H9 (cell line): ENCODE measurements around the gene ZDHHC13. TPM values are rescaled to one million over a fixed set of nuclear protein-coding genes. Genes with fewer than 3 reads are reported as not detected.

ENCODE experiments used
- DNase-seq: peaks from one replicate; pipeline ENCODE4 v3.0.0-alpha.2; 2017
- H2AFZ ChIP-seq: one replicate; pipeline ENCODE4 v1.6.1; 2013; ENCODE audit warnings: mild to moderate bottlenecking, low read length, control low read depth, moderate library complexity
- H2AK5ac ChIP-seq: 2 replicates; pipeline ENCODE4 v1.6.1; 2013; ENCODE audit warnings: low read length, control low read depth, mixed read lengths; ENCODE audit not compliant: insufficient read length
- H2BK120ac ChIP-seq: one replicate; pipeline ENCODE4 v1.6.1; 2013; ENCODE audit warnings: low read depth, mild to moderate bottlenecking, low read length, control low read depth, inconsistent platforms; ENCODE audit not compliant: poor library complexity, severe bottlenecking
- H2BK12ac ChIP-seq: 2 replicates; pipeline ENCODE4 v1.6.1; 2013; ENCODE audit warnings: low read length, control low read depth, mixed read lengths, low read depth; ENCODE audit not compliant: insufficient read length
- H2BK15ac ChIP-seq: 2 replicates; pipeline ENCODE4 v1.6.1; 2013; ENCODE audit warnings: low read depth, low read length, control low read depth
- H2BK20ac ChIP-seq: one replicate; pipeline ENCODE4 v1.6.1; 2013; ENCODE audit warnings: low read depth, mild to moderate bottlenecking, low read length, control low read depth, inconsistent platforms; ENCODE audit not compliant: poor library complexity, severe bottlenecking
- H2BK5ac ChIP-seq: 2 replicates; pipeline ENCODE4 v1.6.1; 2013; ENCODE audit warnings: low read length, control low read depth, mixed read lengths; ENCODE audit not compliant: insufficient read length
- H3K14ac ChIP-seq: 2 replicates; pipeline ENCODE4 v1.6.1; 2013; ENCODE audit warnings: low read length, control low read depth; ENCODE audit not compliant: insufficient read depth
- H3K18ac ChIP-seq: 2 replicates; pipeline ENCODE4 v1.6.1; 2013; ENCODE audit warnings: low read depth, mild to moderate bottlenecking, mixed read lengths, low read length, control low read depth; ENCODE audit not compliant: insufficient read length
- H3K23ac ChIP-seq: 2 replicates; pipeline ENCODE4 v1.6.1; 2013; ENCODE audit warnings: low read length, control low read depth, mixed read lengths, low read depth; ENCODE audit not compliant: insufficient read length
- H3K23me2 ChIP-seq: 2 replicates; pipeline ENCODE4 v1.6.1; 2013; ENCODE audit warnings: low read depth, mild to moderate bottlenecking, mixed read lengths, low read length, control low read depth; ENCODE audit not compliant: insufficient read length, poor library complexity, severe bottlenecking
- H3K27ac ChIP-seq: 2 replicates; pipeline ENCODE4 v1.5.1; 2013; ENCODE audit warnings: low read length, control low read depth, mixed read lengths, low read depth; ENCODE audit not compliant: insufficient read length
- H3K27me3 ChIP-seq: 2 replicates; pipeline ENCODE4 v1.6.1; 2013; ENCODE audit warnings: low read length, control low read depth, inconsistent platforms; ENCODE audit not compliant: insufficient read depth
- H3K4ac ChIP-seq: 2 replicates; pipeline ENCODE4 v1.6.1; 2013; ENCODE audit warnings: low read depth, mild to moderate bottlenecking, control low read depth, inconsistent platforms, low read length, moderate library complexity
- H3K4me1 ChIP-seq: 2 replicates; pipeline ENCODE4 v1.6.1; 2013; ENCODE audit warnings: low read length, control low read depth, inconsistent platforms; ENCODE audit not compliant: insufficient read depth
- H3K4me2 ChIP-seq: 2 replicates; pipeline ENCODE4 v1.6.1; 2013; ENCODE audit warnings: low read length, control low read depth, mixed read lengths; ENCODE audit not compliant: insufficient read length, insufficient read depth
- H3K56ac ChIP-seq: 2 replicates; pipeline ENCODE4 v1.6.1; 2013; ENCODE audit warnings: low read depth, mild to moderate bottlenecking, mixed read lengths, low read length, control low read depth; ENCODE audit not compliant: insufficient read length
- H3K79me1 ChIP-seq: 2 replicates; pipeline ENCODE4 v1.6.1; 2013; ENCODE audit warnings: low read depth, mild to moderate bottlenecking, moderate library complexity, low read length, control low read depth, inconsistent platforms; ENCODE audit not compliant: insufficient read depth, poor library complexity, severe bottlenecking
- H3K79me2 ChIP-seq: 2 replicates; pipeline ENCODE4 v1.6.1; 2013; ENCODE audit warnings: low read length, control low read depth, inconsistent platforms; ENCODE audit not compliant: insufficient read depth
- H3K9ac ChIP-seq: 2 replicates; pipeline ENCODE4 v1.6.1; 2013; ENCODE audit warnings: low read length, control low read depth, mixed read lengths; ENCODE audit not compliant: insufficient read length; ENCODE audit errors: extremely low read depth
- H3K9me3 ChIP-seq: one replicate; pipeline ENCODE4 v1.6.1; 2013; ENCODE audit warnings: low read depth, low read length, inconsistent platforms; ENCODE audit not compliant: control insufficient read depth
- H3T11ph ChIP-seq: one replicate; pipeline ENCODE4 v1.6.1; 2013; ENCODE audit warnings: mild to moderate bottlenecking, low read length, control low read depth, inconsistent platforms
- H4K20me1 ChIP-seq: one replicate; pipeline ENCODE4 v1.6.1; 2013; ENCODE audit not compliant: control insufficient read depth, insufficient read length, insufficient read depth
- H4K5ac ChIP-seq: 2 replicates; pipeline ENCODE4 v1.6.1; 2013; ENCODE audit warnings: low read depth, mild to moderate bottlenecking, mixed read lengths, low read length, control low read depth; ENCODE audit not compliant: insufficient read length
- H4K8ac ChIP-seq: replicated peaks from 2 replicates; pipeline ENCODE4 v1.6.1; 2013; ENCODE audit warnings: low read length, control low read depth, mixed read lengths, low read depth; ENCODE audit not compliant: insufficient read length
- H4K91ac ChIP-seq: 2 replicates; pipeline ENCODE4 v1.6.1; 2013; ENCODE audit warnings: low read depth, mild to moderate bottlenecking, moderate library complexity, mixed read lengths, low read length, control low read depth; ENCODE audit not compliant: insufficient read length
- H3K27ac Mint-ChIP-seq, 3 experiments: 2 replicates in 2 of 3; 3 replicates in 1 of 3; pipeline ENCODE4 v1.8.0; 2020 to 2021; ENCODE audit warnings: mixed read lengths in 3 of 3, mild to moderate bottlenecking in 1 of 3, moderate library complexity in 1 of 3
- H3K27me3 Mint-ChIP-seq: 2 replicates; pipeline ENCODE4 v1.8.0; 2021; ENCODE audit warnings: low read depth, mild to moderate bottlenecking, moderate library complexity, mixed read lengths
- H3K36me3 Mint-ChIP-seq, 3 experiments: 2 replicates in 2 of 3; 3 replicates in 1 of 3; pipeline ENCODE4 v1.8.0; 2020 to 2021; ENCODE audit warnings: low read depth in 3 of 3, mixed read lengths in 3 of 3; ENCODE audit not compliant: insufficient read depth in 1 of 3
- H3K4me1 Mint-ChIP-seq, 2 experiments: 2 replicates each; pipeline ENCODE4 v1.8.0; 2020; ENCODE audit warnings: mixed read lengths in 2 of 2
- H3K4me3 Mint-ChIP-seq, 2 experiments: 2 replicates in 1 of 2; 3 replicates in 1 of 2; pipeline ENCODE4 v1.8.0; 2020 to 2021; ENCODE audit warnings: mild to moderate bottlenecking in 2 of 2, mixed read lengths in 2 of 2, moderate library complexity in 1 of 2
- H3K9me3 Mint-ChIP-seq, 2 experiments: 2 replicates in 1 of 2; 3 replicates in 1 of 2; pipeline ENCODE4 v1.8.0; 2020; ENCODE audit warnings: mild to moderate bottlenecking in 2 of 2, mixed read lengths in 2 of 2, moderate library complexity in 1 of 2
- WGBS: extraction: QIAGEN DNeasy Blood & Tissue Kit; methylation state at CpG from one replicate; pipeline ENCODE4 v1.1.7; 2013; ENCODE audit warnings: missing lambda C conversion rate, low lambda C conversion rate, mixed read lengths; ENCODE audit not compliant: insufficient read length; ENCODE audit errors: extremely low coverage; 5-methylcytosine and 5-hydroxymethylcytosine counted together
- total RNA-seq: library from RNA; stranded (reverse); gene quantifications from 2 replicates; pipeline ENCODE4 v1.2.1, GENCODE V29; 2021
- TF ChIP-seq, protein P1 (sequence below): fragments of 200-600 bp; sonication (generic); conservative IDR thresholded peaks from 3 replicates; pipeline ENCODE4 v1.8.0; 2021; ENCODE audit warnings: antibody characterized with exemption, mild to moderate bottlenecking

ZDHHC13 gene
- total RNA-seq, 1 experiment from 2014 or later: 20.9 TPM

DNA sequence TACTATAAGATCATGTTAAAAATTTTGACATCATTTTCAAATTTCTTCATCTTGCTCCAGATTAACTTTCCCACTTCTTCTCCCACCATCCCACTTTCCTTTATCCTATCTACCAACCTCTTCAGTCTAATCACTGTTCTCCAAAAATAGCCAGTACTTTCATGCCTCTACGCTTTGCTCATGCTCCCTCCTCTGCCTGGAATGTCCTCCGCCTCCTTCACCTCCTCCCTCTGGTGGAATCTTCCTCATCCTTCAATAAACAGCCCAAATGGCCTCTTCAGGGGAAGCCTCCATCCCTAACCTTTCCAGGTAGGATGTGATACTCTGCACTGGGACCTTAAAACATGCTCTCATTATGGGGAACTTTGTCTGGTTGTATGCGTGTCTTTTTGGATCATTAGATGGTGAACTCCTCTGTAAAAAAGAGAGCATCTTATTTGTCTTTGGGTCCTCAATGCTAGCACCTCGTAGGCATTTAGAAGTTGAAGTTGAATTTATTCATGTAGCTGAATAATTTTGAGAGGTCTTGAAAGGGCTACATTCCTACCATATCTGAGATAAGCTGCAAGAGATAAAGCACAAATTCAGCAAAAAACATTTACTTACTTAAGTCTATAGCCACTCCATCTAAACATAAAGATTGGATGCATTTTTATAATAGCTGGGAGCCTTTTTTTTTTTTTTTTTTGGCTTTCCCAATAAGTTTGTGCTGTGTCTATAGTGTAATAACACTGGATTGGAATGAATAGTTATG, 92.8 kb downstream of the ZDHHC13 start:
- Histone ChIP-seq H4K5ac (no peak overlapping the region), H3K9ac (no peak overlapping the region), H3T11ph (no peak overlapping the region), H2BK20ac (no peak overlapping the region), H3K79me1 (no peaks in the 10 kb centered on the region), H3K79me2 (no peaks in the 10 kb centered on the region), H3K23ac (no peak overlapping the region), H3K4me2 (no peak overlapping the region), H3K14ac (no peak overlapping the region), H3K18ac (no peak overlapping the region), H2BK12ac (no peak overlapping the region), H3K56ac (no peak overlapping the region), H3K4me1 (no peaks in the 10 kb centered on the region), H2BK120ac (no peak overlapping the region), H4K20me1 (no peaks in the 10 kb centered on the region), H3K23me2 (no peaks in the 10 kb centered on the region), H3K4ac (no peak overlapping the region), H2AFZ (no peak overlapping the region), H3K9me3 (no peaks in the 10 kb centered on the region), H4K91ac (no peak overlapping the region), H4K8ac (no peak overlapping the region), H2BK15ac (no peak overlapping the region), H2BK5ac (no peak overlapping the region), H2AK5ac (no peak overlapping the region), H3K27ac (no peak overlapping the region), H3K27me3 (no peaks in the 10 kb centered on the region)
- Mint-ChIP-seq H3K36me3 (no peaks in the 10 kb centered on the region), H3K9me3 (no peaks in the 10 kb centered on the region), H3K4me3 (no peak overlapping the region), H3K4me1 (peaks cover 12 to 14% of the 10 kb centered on the region in 2 experiments), H3K27ac (no peak overlapping the region; a peak in 1 of 7 replicates), H3K27me3 (peaks cover 4% of the 10 kb centered on the region)
- TF ChIP-seq, protein P1, sequence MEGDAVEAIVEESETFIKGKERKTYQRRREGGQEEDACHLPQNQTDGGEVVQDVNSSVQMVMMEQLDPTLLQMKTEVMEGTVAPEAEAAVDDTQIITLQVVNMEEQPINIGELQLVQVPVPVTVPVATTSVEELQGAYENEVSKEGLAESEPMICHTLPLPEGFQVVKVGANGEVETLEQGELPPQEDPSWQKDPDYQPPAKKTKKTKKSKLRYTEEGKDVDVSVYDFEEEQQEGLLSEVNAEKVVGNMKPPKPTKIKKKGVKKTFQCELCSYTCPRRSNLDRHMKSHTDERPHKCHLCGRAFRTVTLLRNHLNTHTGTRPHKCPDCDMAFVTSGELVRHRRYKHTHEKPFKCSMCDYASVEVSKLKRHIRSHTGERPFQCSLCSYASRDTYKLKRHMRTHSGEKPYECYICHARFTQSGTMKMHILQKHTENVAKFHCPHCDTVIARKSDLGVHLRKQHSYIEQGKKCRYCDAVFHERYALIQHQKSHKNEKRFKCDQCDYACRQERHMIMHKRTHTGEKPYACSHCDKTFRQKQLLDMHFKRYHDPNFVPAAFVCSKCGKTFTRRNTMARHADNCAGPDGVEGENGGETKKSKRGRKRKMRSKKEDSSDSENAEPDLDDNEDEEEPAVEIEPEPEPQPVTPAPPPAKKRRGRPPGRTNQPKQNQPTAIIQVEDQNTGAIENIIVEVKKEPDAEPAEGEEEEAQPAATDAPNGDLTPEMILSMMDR: no peak
- no CpG with 5 or more reads among the region's 4 CpGs for WGBS
- DNase-seq: no peak
